Suprapubic skin (tissue), 4 donors: ENCODE data around the gene TMTC1. TPM values are rescaled to one million over a fixed set of nuclear protein-coding genes. Genes with fewer than 3 reads are reported as not detected.

Experiments
- DNase-seq, 2 donors: peaks; one replicate each; pipeline ENCODE4 v3.0.0-alpha.2; 2019; ENCODE audit warnings: low spot score in 2 of 2
- H3K27ac ChIP-seq: fragments of 200-600 bp; sonication (generic); one replicate; pipeline ENCODE4 v1.5.1; 2019
- H3K27me3 ChIP-seq: fragments of 200-600 bp; sonication (generic); one replicate; pipeline ENCODE4 v1.5.1; 2019
- H3K36me3 ChIP-seq: fragments of 200-600 bp; sonication (generic); one replicate; pipeline ENCODE4 v1.5.1; 2019
- H3K4me1 ChIP-seq: fragments of 200-600 bp; sonication (generic); one replicate; pipeline ENCODE4 v1.5.1; 2019
- H3K4me3 ChIP-seq: fragments of 200-600 bp; sonication (generic); one replicate; pipeline ENCODE4 v1.5.1; 2019; ENCODE audit warnings: mild to moderate bottlenecking
- H3K9me3 ChIP-seq: fragments of 200-600 bp; sonication (generic); one replicate; pipeline ENCODE4 v1.5.1; 2019
- CTCF ChIP-seq, 2 donors: fragments of 200-600 bp in 1 of 2; fragments of 450-650 bp in 1 of 2; sonication (generic) in 1 of 2; IDR thresholded peaks; one replicate each; pipeline ENCODE4 v1.5.1; 2016 to 2019; ENCODE audit warnings: antibody characterized with exemption in 2 of 2, mild to moderate bottlenecking in 1 of 2, moderate library complexity in 1 of 2
- EP300 ChIP-seq: sonication (generic); formaldehyde crosslinking; IDR thresholded peaks from one replicate; pipeline ENCODE4 v1.6.1; 2017; ENCODE audit warnings: antibody characterized with exemption
- POLR2A ChIP-seq, 2 donors: fragments of 450-650 bp; IDR thresholded peaks; one replicate each; pipeline ENCODE4 v1.6.1; 2017; ENCODE audit warnings: antibody characterized with exemption in 2 of 2, mild to moderate bottlenecking in 2 of 2, moderate library complexity in 2 of 2
- POLR2AphosphoS5 ChIP-seq, 3 donors: sonication (generic); formaldehyde crosslinking; IDR thresholded peaks; one replicate each; pipeline ENCODE4 v1.6.1; 2017; ENCODE audit warnings: antibody characterized with exemption in 3 of 3
- WGBS: methylation state at CpG from one replicate; pipeline ENCODE4 v1.1.5; 2018; 5-methylcytosine and 5-hydroxymethylcytosine counted together
- total RNA-seq, 4 donors: library from RNA; depleted of rRNA; stranded (reverse); fragments of >200 nt; gene quantifications; one replicate each; pipeline ENCODE4 v1.1.0, GENCODE V29; 2016

TMTC1 gene
- total RNA-seq, 4 donors from 2014 or later = 11.0 to 25.8 (median 19.5) TPM

DNA sequence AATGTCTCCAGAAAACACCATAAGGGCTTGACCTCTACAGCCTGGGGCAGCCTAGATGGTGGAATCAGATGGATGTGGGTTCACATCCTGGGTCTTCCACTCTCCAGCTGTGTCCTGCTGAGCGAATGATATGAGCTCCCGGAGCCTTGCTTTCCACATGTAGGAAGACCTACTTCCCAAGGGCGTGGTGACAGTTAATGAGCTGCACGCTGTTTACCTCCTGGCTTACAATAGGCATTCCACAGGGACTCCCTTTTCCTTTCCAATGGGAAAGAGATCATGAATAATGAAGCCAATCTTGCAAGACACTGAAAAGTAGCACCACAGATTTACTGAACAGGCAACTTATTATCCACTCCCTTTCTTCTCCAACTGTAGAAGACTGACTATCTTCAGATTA lies 46.1 kb downstream of the TMTC1 start:
- Histone ChIP-seq H3K4me3 (no peak overlapping the region), H3K27me3 (no peaks in the 10 kb centered on the region), H3K36me3 (no peaks in the 10 kb centered on the region), H3K4me1 (peaks cover 6% of the 10 kb centered on the region), H3K27ac (no peak overlapping the region), H3K9me3 (no peaks in the 10 kb centered on the region)
- WGBS = 69% methylated on average over 4 of the region's 4 CpGs
- no peak for TF ChIP-seq POLR2A (IDR thresholded peaks at IDR 0.05)
- no peak for TF ChIP-seq EP300
- no peak for TF ChIP-seq CTCF (IDR thresholded peaks at IDR 0.05)
- TF ChIP-seq POLR2AphosphoS5 (IDR thresholded peaks at IDR 0.05) = no peak
- DNase-seq = no peak

- Histone ChIP-seq H3K9me3 (no peaks in the 10 kb centered on the region), H3K27ac (no peak overlapping the region), H3K4me1 (peaks cover 6% of the 10 kb centered on the region), H3K27me3 (no peaks in the 10 kb centered on the region), H3K36me3 (no peaks in the 10 kb centered on the region), H3K4me3 (no peak overlapping the region)
- no peak for DNase-seq
- TF ChIP-seq CTCF (IDR thresholded peaks at IDR 0.05) (no peak), POLR2A (IDR thresholded peaks at IDR 0.05) (no peak), POLR2AphosphoS5 (IDR thresholded peaks at IDR 0.05) (no peak), EP300 (no peak)
- WGBS = 79% methylated on average over 7 of the region's 7 CpGs
Measured at GRCh38 chr12:29735604-29736003, 48.1 kb downstream of the TMTC1 start.

GRCh38 chr12:29734734-29735133 lies 49.0 kb downstream of the TMTC1 start:
- H3K27ac ChIP-seq = no peak overlapping the region
- no peaks in the 10 kb centered on the region for H3K36me3 ChIP-seq
- no peaks in the 10 kb centered on the region for H3K9me3 ChIP-seq
- TF ChIP-seq CTCF (IDR thresholded peaks at IDR 0.05) (no peak), EP300 (no peak), POLR2AphosphoS5 (IDR thresholded peaks at IDR 0.05) (no peak), POLR2A (IDR thresholded peaks at IDR 0.05) (no peak)
- no peaks in the 10 kb centered on the region for H3K27me3 ChIP-seq
- no peak for DNase-seq
- H3K4me1 ChIP-seq = peaks cover 6% of the 10 kb centered on the region
- no peak overlapping the region for H3K4me3 ChIP-seq
- 62% methylated on average over 6 of the region's 6 CpGs for WGBS

GRCh38 chr12:29734305-29734704 lies 49.4 kb downstream of the TMTC1 start:
- Histone ChIP-seq H3K27me3 (no peaks in the 10 kb centered on the region), H3K27ac (no peak overlapping the region), H3K36me3 (no peaks in the 10 kb centered on the region), H3K4me1 (peaks cover 6% of the 10 kb centered on the region), H3K4me3 (no peak overlapping the region), H3K9me3 (no peaks in the 10 kb centered on the region)
- DNase-seq = no peak
- TF ChIP-seq POLR2AphosphoS5 (IDR thresholded peaks at IDR 0.05) = no peak
- TF ChIP-seq EP300 = no peak
- no peak for TF ChIP-seq POLR2A (IDR thresholded peaks at IDR 0.05)
- no peak for TF ChIP-seq CTCF (IDR thresholded peaks at IDR 0.05)
- WGBS = 85% methylated on average over 5 of the region's 5 CpGs

DNA sequence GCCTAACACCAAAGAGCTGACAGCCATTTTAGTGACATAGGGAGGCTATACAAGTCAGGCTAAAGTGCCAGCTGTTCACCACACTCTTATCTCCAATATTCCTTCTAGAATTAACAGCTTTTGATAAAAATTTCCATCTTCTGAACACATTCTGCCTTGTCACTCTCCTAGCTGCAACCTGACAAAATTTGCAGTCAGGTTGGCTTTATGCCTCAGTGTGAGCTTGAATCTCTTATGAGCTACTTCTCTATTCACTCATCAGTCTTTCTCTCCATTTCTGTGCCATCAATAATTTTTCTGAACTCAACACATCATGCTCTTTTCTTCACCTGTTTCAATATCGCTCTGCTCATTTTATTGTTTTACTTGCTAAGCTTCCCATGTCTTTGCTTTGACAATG lies 50.2 kb downstream of the TMTC1 start:
- 97% methylated on average over 1 of the region's 1 CpG for WGBS
- Histone ChIP-seq H3K4me3 (no peak overlapping the region), H3K36me3 (no peaks in the 10 kb centered on the region), H3K9me3 (no peaks in the 10 kb centered on the region), H3K27me3 (no peaks in the 10 kb centered on the region), H3K4me1 (peaks cover 6% of the 10 kb centered on the region), H3K27ac (no peak overlapping the region)
- TF ChIP-seq POLR2A (IDR thresholded peaks at IDR 0.05) (no peak), EP300 (no peak), CTCF (IDR thresholded peaks at IDR 0.05) (no peak), POLR2AphosphoS5 (IDR thresholded peaks at IDR 0.05) (no peak)
- no peak for DNase-seq
